ENCODE measurements around the gene PEMT.

The PEMT gene

GRCh38 chr17:17541640-17542001 lies 49.9 kb downstream of the PEMT start:
- no peaks in the 10 kb centered on the region for H3K27me3 ChIP-seq (replicated peaks; ENCODE audit: control insufficient read depth, insufficient read depth, low read length)
- no peak for TF ChIP-seq CTCF (IDR thresholded peaks at IDR 0.05; ENCODE audit: insufficient read depth, low read length, poor library complexity, severe bottlenecking)
- H3K4me3 ChIP-seq (replicated peaks; ENCODE audit: low read depth, low read length), result no peak overlapping the region
- DNase-seq (ENCODE audit: extremely low read depth, insufficient read length), result no peak
- no peaks in the 10 kb centered on the region for H3K36me3 ChIP-seq (ENCODE audit: control insufficient read depth, insufficient read depth, low read length)

DNA sequence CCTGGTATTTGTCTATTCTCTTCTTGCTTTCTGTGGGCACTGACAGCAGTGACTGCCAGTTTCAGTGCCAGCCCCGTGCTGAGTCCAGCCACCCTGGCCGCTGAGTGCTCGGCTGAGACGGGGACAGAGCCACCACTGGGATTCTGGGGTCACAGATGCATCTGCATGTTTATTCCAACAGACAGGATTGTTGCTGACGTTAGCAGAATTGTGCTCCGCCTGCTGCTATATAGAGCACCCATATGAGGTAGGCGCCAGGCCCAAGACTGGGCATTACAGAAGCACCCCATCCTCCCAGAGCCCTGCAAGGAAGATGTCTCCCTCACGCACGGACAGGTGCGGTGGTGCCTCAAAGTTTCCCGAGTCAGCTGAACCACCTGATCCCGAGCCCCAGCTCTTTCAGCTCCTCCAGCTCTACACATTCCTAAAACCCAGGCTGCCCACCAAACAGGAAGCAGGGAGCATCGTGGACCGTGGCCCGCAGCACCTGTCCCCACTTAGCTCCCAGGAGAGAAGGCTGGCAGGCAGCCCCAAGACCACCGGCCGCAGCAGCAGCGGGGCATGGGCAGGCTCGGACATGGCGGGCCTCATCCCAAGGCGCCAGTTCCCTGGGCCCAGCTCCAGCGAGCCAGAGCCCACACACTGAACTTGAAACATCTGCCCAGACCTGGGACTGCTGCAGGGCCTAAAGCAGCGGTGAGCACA lies 50.4 kb downstream of the PEMT start:
- H3K27me3 ChIP-seq (replicated peaks; ENCODE audit: control insufficient read depth, insufficient read depth, low read length), result no peaks in the 10 kb centered on the region
- TF ChIP-seq CTCF (IDR thresholded peaks at IDR 0.05; ENCODE audit: insufficient read depth, low read length, poor library complexity, severe bottlenecking), result no peak
- no peak for DNase-seq (ENCODE audit: extremely low read depth, insufficient read length)
- no peak overlapping the region for H3K4me3 ChIP-seq (replicated peaks; ENCODE audit: low read depth, low read length)
- H3K36me3 ChIP-seq (ENCODE audit: control insufficient read depth, insufficient read depth, low read length), result no peaks in the 10 kb centered on the region

GRCh38 chr17:17540278-17540906 lies 51.1 kb downstream of the PEMT start:
- H3K36me3 ChIP-seq (ENCODE audit: control insufficient read depth, insufficient read depth, low read length), result no peaks in the 10 kb centered on the region
- H3K4me3 ChIP-seq (replicated peaks; ENCODE audit: low read depth, low read length), result no peak overlapping the region
- no peak for DNase-seq (ENCODE audit: extremely low read depth, insufficient read length)
- no peaks in the 10 kb centered on the region for H3K27me3 ChIP-seq (replicated peaks; ENCODE audit: control insufficient read depth, insufficient read depth, low read length)
- no peak for TF ChIP-seq CTCF (IDR thresholded peaks at IDR 0.05; ENCODE audit: insufficient read depth, low read length, poor library complexity, severe bottlenecking)

DNA sequence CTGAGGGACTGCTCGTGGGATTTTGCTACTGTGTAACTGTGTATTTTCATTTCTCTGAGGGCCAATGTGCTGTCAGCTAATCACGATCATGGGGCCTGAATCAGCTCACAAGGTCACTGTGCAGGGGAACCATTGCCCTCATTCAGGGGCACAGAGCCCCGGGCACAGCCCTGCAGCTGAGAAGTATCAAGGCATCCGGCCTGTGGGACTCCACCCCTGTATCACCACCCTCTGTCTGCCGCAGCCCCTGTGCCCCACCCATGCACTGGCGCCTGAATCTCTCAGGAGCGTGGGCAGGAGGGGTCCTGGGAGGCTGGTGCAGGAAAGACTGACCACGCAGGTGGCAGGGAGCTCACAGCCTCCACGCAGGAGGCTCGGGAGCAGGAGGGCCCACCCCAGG lies 51.9 kb downstream of the PEMT start:
- DNase-seq (ENCODE audit: extremely low read depth, insufficient read length), result no peak
- no peaks in the 10 kb centered on the region for H3K27me3 ChIP-seq (replicated peaks; ENCODE audit: control insufficient read depth, insufficient read depth, low read length)
- no peak for TF ChIP-seq CTCF (IDR thresholded peaks at IDR 0.05; ENCODE audit: insufficient read depth, low read length, poor library complexity, severe bottlenecking)
- no peaks in the 10 kb centered on the region for H3K36me3 ChIP-seq (ENCODE audit: control insufficient read depth, insufficient read depth, low read length)
- H3K4me3 ChIP-seq (replicated peaks; ENCODE audit: low read depth, low read length), result no peak overlapping the region

- Histone ChIP-seq H3K36me3 (ENCODE audit: control insufficient read depth, insufficient read depth, low read length) (no peaks in the 10 kb centered on the region), H3K4me3 (replicated peaks; ENCODE audit: low read depth, low read length) (no peak overlapping the region), H3K27me3 (replicated peaks; ENCODE audit: control insufficient read depth, insufficient read depth, low read length) (no peaks in the 10 kb centered on the region)
- DNase-seq (ENCODE audit: extremely low read depth, insufficient read length), result no peak
- no peak for TF ChIP-seq CTCF (IDR thresholded peaks at IDR 0.05; ENCODE audit: insufficient read depth, low read length, poor library complexity, severe bottlenecking)
Measured at GRCh38 chr17:17538417-17539391, 52.8 kb downstream of the PEMT start.
